HepG2 (cell line): ENCODE results near the gene ZNF324B. TPM values are rescaled to one million over a fixed set of nuclear protein-coding genes. Genes with fewer than 3 reads are reported as not detected.
A peak's percentile ranks its signal among the peaks of the same experiment; 100 is the strongest.

Source experiments
- HOMEZ ChIP-seq: IDR thresholded peaks from 2 replicates; pipeline ENCODE4 v1.6.1; 2016; ENCODE audit warnings: low read depth
- MAZ ChIP-seq, 2 experiments: sonication (generic) in 1 of 2; formaldehyde crosslinking in 1 of 2; IDR thresholded peaks; 2 replicates each; pipeline versions ENCODE4 v1.5.0 to v1.6.1; 2012 to 2020; ENCODE audit warnings: low read depth in 2 of 2, mild to moderate bottlenecking in 2 of 2, borderline replicate concordance in 1 of 2, improper control_type of control experiment in 1 of 2, low read length in 1 of 2, missing genetic modification reagents in 1 of 2, moderate library complexity in 1 of 2
- NCOA2 ChIP-seq: sonication (generic); formaldehyde crosslinking; IDR thresholded peaks from 2 replicates; pipeline ENCODE4 v1.8.0; 2022; ENCODE audit warnings: inconsistent platforms
- NFKB2 ChIP-seq: sonication (generic); formaldehyde crosslinking; IDR thresholded peaks from 2 replicates; pipeline ENCODE4 v1.4.0; 2020; ENCODE audit warnings: missing genetic modification reagents, borderline replicate concordance
- ZBTB38 ChIP-seq: sonication (generic); formaldehyde crosslinking; IDR thresholded peaks from 2 replicates; pipeline ENCODE4 v1.5.1; 2020; ENCODE audit warnings: mild to moderate bottlenecking, missing genetic modification reagents
- ZFP41 ChIP-seq: sonication (generic); formaldehyde crosslinking; IDR thresholded peaks from 2 replicates; pipeline ENCODE4 v1.4.0; 2020; ENCODE audit warnings: mild to moderate bottlenecking, missing genetic modification reagents, borderline replicate concordance
- ZFP91 ChIP-seq: sonication (generic); formaldehyde crosslinking; IDR thresholded peaks from 2 replicates; pipeline ENCODE4 v1.9.0; 2022; ENCODE audit warnings: missing genetic modification reagents, mild to moderate bottlenecking, borderline replicate concordance
- ZNF292 ChIP-seq: sonication (generic); formaldehyde crosslinking; IDR thresholded peaks from 2 replicates; pipeline ENCODE4 v1.8.1; 2022; ENCODE audit warnings: mild to moderate bottlenecking, low read depth, missing genetic modification reagents, borderline replicate concordance
- ZNF652 ChIP-seq: IDR thresholded peaks from 2 replicates; pipeline ENCODE4 v1.6.1; 2016; ENCODE audit warnings: low read depth, borderline replicate concordance
- polyA plus RNA-seq, 8 experiments: library from polyadenylated mRNA; depleted of rRNA in 3 of 8; stranded (reverse) in 7 of 8; unstranded in 1 of 8; fragments of >200 nt; fragmentation: Illumina TruSeq in 4 of 8; extraction: Trizol in 4 of 8; gene quantifications; 2 replicates each; pipeline versions ENCODE4 v1.2.1 to v1.2.3, GENCODE V29; 2011 to 2016; ENCODE audit warnings: low read depth in 4 of 8, missing spikeins in 1 of 8, mixed read lengths in 1 of 8; ENCODE audit not compliant: insufficient read depth in 1 of 8
- total RNA-seq, 5 experiments: library from RNA; depleted of rRNA; stranded (reverse); fragments of >200 nt; fragmentation: Illumina TruSeq; extraction: Trizol; gene quantifications; 2 replicates each; pipeline ENCODE4 v1.2.3, GENCODE V29; 2016; ENCODE audit warnings: low read depth in 1 of 5
- TF ChIP-seq, protein P1 (sequence below), 2 experiments: sonication (generic) in 1 of 2; formaldehyde crosslinking in 1 of 2; IDR thresholded peaks; 2 replicates each; pipeline versions ENCODE4 v1.5.1 to v1.6.1; 2011 to 2020; ENCODE audit warnings: borderline replicate concordance in 1 of 2, low read depth in 1 of 2, low read length in 1 of 2, mild to moderate bottlenecking in 1 of 2, missing genetic modification reagents in 1 of 2, moderate library complexity in 1 of 2
- TF ChIP-seq, protein P2 (sequence below): sonication (generic); formaldehyde crosslinking; IDR thresholded peaks from 2 replicates; pipeline ENCODE4 v1.8.1; 2023; ENCODE audit warnings: mild to moderate bottlenecking, missing genetic modification reagents
- TF ChIP-seq, protein P3 (sequence below): sonication (generic); formaldehyde crosslinking; conservative IDR thresholded peaks from 2 replicates; pipeline ENCODE4 v1.4.0; 2020; ENCODE audit warnings: mild to moderate bottlenecking, missing genetic modification reagents, moderate library complexity

The ZNF324B gene
- total and polyA plus RNA-seq, 2 of the 13 experiments (the other 11 are each of a cell fraction or from before 2014, with no cell fraction given): 0.53 to 3.0 TPM

GRCh38 chr19:58408152-58409009, 43.0 kb upstream of the ZNF324B start, which contains the start of gene ZNF584 (continued):
- TF ChIP-seq MAZ (IDR thresholded peaks at IDR 0.05; ENCODE audit: borderline replicate concordance, low read depth, low read length) (peak; percentile 57; the same call in 1 of the 2 replicates), MAZ (CRISPR knock-in tag; IDR thresholded peaks at IDR 0.05; ENCODE audit: low read depth) (peak; percentile 74), HOMEZ (no peak), ZFP91 (CRISPR knock-in tag) (peak; percentile 76), ZNF292 (no peak), ZBTB38 (CRISPR knock-in tag) (peak; percentile 37), ZNF652 (0 out of 2 replicates have a peak, but pooled peaks have one; percentile 17), NFKB2 (peak; percentile 43; the same call in 1 of the 2 replicates), ZFP41 (CRISPR knock-in tag) (no peak; the same call in 1 of the 2 replicates), NCOA2 (CRISPR knock-in tag) (no peak)
- TF ChIP-seq, protein P1, sequence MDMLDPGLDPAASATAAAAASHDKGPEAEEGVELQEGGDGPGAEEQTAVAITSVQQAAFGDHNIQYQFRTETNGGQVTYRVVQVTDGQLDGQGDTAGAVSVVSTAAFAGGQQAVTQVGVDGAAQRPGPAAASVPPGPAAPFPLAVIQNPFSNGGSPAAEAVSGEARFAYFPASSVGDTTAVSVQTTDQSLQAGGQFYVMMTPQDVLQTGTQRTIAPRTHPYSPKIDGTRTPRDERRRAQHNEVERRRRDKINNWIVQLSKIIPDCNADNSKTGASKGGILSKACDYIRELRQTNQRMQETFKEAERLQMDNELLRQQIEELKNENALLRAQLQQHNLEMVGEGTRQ (IDR thresholded peaks at IDR 0.05; ENCODE audit: low read depth, low read length): no peak
- TF ChIP-seq, protein P1 (CRISPR knock-in tag; IDR thresholded peaks at IDR 0.05; ENCODE audit: borderline replicate concordance): no peak; the same call in 1 of the 2 replicates
- TF ChIP-seq, protein P2, sequence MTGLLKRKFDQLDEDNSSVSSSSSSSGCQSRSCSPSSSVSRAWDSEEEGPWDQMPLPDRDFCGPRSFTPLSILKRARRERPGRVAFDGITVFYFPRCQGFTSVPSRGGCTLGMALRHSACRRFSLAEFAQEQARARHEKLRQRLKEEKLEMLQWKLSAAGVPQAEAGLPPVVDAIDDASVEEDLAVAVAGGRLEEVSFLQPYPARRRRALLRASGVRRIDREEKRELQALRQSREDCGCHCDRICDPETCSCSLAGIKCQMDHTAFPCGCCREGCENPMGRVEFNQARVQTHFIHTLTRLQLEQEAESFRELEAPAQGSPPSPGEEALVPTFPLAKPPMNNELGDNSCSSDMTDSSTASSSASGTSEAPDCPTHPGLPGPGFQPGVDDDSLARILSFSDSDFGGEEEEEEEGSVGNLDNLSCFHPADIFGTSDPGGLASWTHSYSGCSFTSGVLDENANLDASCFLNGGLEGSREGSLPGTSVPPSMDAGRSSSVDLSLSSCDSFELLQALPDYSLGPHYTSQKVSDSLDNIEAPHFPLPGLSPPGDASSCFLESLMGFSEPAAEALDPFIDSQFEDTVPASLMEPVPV (CRISPR knock-in tag): peak; percentile 83
- TF ChIP-seq, protein P3, sequence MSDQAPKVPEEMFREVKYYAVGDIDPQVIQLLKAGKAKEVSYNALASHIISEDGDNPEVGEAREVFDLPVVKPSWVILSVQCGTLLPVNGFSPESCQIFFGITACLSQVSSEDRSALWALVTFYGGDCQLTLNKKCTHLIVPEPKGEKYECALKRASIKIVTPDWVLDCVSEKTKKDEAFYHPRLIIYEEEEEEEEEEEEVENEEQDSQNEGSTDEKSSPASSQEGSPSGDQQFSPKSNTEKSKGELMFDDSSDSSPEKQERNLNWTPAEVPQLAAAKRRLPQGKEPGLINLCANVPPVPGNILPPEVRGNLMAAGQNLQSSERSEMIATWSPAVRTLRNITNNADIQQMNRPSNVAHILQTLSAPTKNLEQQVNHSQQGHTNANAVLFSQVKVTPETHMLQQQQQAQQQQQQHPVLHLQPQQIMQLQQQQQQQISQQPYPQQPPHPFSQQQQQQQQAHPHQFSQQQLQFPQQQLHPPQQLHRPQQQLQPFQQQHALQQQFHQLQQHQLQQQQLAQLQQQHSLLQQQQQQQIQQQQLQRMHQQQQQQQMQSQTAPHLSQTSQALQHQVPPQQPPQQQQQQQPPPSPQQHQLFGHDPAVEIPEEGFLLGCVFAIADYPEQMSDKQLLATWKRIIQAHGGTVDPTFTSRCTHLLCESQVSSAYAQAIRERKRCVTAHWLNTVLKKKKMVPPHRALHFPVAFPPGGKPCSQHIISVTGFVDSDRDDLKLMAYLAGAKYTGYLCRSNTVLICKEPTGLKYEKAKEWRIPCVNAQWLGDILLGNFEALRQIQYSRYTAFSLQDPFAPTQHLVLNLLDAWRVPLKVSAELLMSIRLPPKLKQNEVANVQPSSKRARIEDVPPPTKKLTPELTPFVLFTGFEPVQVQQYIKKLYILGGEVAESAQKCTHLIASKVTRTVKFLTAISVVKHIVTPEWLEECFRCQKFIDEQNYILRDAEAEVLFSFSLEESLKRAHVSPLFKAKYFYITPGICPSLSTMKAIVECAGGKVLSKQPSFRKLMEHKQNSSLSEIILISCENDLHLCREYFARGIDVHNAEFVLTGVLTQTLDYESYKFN (CRISPR knock-in tag): no peak; the same call in 1 of the 2 replicates
